ENCODE measurements around the gene FOLR1.
"Not testable (repeated sequence)": the region's sequence is repeated elsewhere in the genome, so short reads cannot be mapped to it uniquely, and the experiment has no call there.

FOLR1 gene

DNA sequence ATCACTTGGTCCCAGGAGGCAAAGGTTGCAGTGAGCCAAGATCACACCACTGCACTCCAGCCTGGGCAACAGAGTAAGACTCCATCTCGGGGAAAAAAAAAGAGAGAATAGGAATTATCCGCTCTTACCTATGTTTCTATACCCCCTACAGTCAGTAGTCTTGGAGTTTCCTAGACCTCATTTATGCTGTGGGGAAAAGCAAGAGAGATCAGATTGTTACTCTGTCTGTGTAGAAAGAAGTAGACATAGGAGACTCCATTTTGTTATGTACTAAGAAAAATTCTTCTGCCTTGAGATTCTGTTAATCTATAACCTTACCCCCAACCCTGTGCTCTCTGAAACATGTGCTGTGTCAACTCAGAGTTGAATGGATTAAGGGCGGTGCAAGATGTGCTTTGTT is 27.8 kb upstream of the FOLR1 start:
- H3K9me3 ChIP-seq (ENCODE audit: control insufficient read depth, insufficient read depth, low read length); H3K4me1 ChIP-seq (ENCODE audit: control insufficient read depth, insufficient read depth, low read length); H3K27me3 ChIP-seq (ENCODE audit: control insufficient read depth, insufficient read depth, low read length); H3K36me3 ChIP-seq (ENCODE audit: control insufficient read depth, insufficient read depth, low read length); H3K4me3 ChIP-seq (ENCODE audit: low read length); DNase-seq (ENCODE audit: low read depth, low spot score); H3K27ac ChIP-seq (ENCODE audit: low read length): not testable (repeated sequence)
- WGBS (ENCODE audit: insufficient coverage, insufficient read length) = no CpG with 5 or more reads among the region's 3 CpGs

DNA sequence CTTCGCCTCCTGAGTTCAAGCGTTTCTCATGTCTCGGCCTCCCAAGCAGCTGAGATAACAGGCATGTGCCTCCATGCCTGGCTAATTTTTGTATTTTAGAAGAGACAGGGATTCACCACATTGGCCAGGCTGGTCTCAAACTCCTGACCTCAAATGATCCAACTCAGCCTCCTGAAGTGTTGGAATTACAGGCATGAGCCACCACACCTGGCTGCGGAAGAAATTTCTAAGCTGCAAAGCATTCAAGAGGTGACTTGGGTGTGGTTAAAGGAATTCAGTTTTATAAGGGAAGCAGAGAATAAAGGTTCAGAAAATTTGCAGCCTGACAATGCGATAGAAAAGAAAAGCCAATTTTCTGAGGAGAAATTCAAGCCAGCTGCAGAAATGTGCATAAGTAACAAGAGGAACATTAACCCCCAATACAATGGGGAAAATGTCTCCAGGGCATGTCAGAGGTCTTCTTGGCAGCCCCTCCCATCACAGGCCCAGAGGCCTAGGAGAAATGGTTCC is 22.8 kb upstream of the FOLR1 start:
- H3K4me3 ChIP-seq (ENCODE audit: low read length); H3K36me3 ChIP-seq (ENCODE audit: control insufficient read depth, insufficient read depth, low read length); H3K9me3 ChIP-seq (ENCODE audit: control insufficient read depth, insufficient read depth, low read length); H3K4me1 ChIP-seq (ENCODE audit: control insufficient read depth, insufficient read depth, low read length); H3K27ac ChIP-seq (ENCODE audit: low read length); DNase-seq (ENCODE audit: low read depth, low spot score); H3K27me3 ChIP-seq (ENCODE audit: control insufficient read depth, insufficient read depth, low read length): not testable (repeated sequence)
- WGBS (ENCODE audit: insufficient coverage, insufficient read length) = no CpG with 5 or more reads among the region's 5 CpGs

DNA sequence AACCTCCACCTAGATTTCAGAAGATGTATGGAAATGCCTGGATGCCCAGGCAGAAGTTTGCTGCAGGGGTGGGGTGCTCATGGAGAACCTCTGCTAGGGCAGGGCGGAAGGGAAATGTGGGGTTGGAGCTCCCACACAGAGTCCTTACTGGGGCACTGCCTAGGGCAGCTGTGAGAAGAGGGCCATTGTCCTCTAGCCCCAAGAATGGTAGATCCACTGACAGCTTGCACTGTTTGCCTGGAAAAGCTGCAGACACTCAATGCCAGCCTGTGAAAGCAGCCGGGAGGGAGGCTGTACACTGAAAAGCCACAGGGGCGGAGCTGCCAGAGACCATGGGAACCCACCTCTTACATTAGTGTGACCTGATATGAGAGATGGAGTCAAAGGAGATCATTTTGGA is 22.2 kb upstream of the FOLR1 start:
- DNase-seq (ENCODE audit: low read depth, low spot score) = not testable (repeated sequence)
- WGBS (ENCODE audit: insufficient coverage, insufficient read length) = no CpG with 5 or more reads among the region's 3 CpGs

DNA sequence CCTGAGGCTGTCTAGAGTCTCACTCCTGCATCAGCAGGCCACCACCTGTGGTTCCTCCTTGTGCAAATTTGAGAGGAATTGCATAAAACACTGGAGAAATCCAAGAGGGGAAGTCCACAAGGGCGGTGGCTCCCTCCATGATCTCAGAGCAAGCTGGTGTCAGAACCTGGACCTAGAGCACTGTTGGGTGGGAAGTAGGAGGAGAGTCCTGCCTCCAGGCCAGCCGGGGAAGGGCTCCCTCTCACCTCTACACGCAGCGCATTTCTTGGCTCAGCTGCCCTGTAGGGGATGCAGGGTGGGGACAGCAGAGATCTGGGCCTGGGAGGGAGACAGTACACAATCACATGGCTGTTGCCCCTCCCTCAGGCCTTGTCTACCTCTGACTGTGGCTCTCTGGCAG is 19.9 kb upstream of the FOLR1 start:
- H3K4me3 ChIP-seq (ENCODE audit: low read length); H3K36me3 ChIP-seq (ENCODE audit: control insufficient read depth, insufficient read depth, low read length); H3K4me1 ChIP-seq (ENCODE audit: control insufficient read depth, insufficient read depth, low read length); H3K9me3 ChIP-seq (ENCODE audit: control insufficient read depth, insufficient read depth, low read length); H3K27ac ChIP-seq (ENCODE audit: low read length); H3K27me3 ChIP-seq (ENCODE audit: control insufficient read depth, insufficient read depth, low read length); DNase-seq (ENCODE audit: low read depth, low spot score): not testable (repeated sequence)
- no CpG with 5 or more reads among the region's 4 CpGs for WGBS (ENCODE audit: insufficient coverage, insufficient read length)

More for the DNA sequence above, 22.2 kb upstream of the FOLR1 start:
- H3K9me3 ChIP-seq (ENCODE audit: control insufficient read depth, insufficient read depth, low read length); H3K4me1 ChIP-seq (ENCODE audit: control insufficient read depth, insufficient read depth, low read length); H3K27me3 ChIP-seq (ENCODE audit: control insufficient read depth, insufficient read depth, low read length); H3K27ac ChIP-seq (ENCODE audit: low read length); H3K4me3 ChIP-seq (ENCODE audit: low read length); H3K36me3 ChIP-seq (ENCODE audit: control insufficient read depth, insufficient read depth, low read length): not testable (repeated sequence)

DNA sequence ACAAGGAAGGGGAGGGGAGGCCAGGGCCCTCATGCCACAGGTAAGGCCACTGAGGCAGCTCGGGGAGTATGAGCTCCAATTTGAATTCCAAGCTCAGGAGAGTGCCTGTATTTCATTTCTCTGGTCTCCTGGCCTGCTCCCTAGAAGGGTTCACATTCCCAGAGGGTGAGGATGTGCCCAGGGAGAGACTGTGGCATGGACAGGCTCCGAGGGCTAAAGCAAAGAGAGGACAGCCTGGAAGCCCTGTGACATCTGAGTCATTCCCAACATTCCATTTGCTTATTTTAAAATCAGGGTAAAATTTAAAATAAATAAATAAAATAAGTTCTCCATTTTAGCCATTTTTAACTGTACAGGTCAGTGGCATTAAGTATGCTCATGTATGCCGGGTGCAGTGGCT is 18.6 kb upstream of the FOLR1 start:
- H3K27ac ChIP-seq (ENCODE audit: low read length) = no peak overlapping the region
- no peak overlapping the region for H3K4me3 ChIP-seq (ENCODE audit: low read length)
- no peaks in the 10 kb centered on the region for H3K4me1 ChIP-seq (ENCODE audit: control insufficient read depth, insufficient read depth, low read length)
- no peaks in the 10 kb centered on the region for H3K27me3 ChIP-seq (ENCODE audit: control insufficient read depth, insufficient read depth, low read length)
- DNase-seq (ENCODE audit: low read depth, low spot score) = no peak
- H3K9me3 ChIP-seq (ENCODE audit: control insufficient read depth, insufficient read depth, low read length) = no peaks in the 10 kb centered on the region
- no CpG with 5 or more reads among the region's 3 CpGs for WGBS (ENCODE audit: insufficient coverage, insufficient read length)
- H3K36me3 ChIP-seq (ENCODE audit: control insufficient read depth, insufficient read depth, low read length) = no peaks in the 10 kb centered on the region

DNA sequence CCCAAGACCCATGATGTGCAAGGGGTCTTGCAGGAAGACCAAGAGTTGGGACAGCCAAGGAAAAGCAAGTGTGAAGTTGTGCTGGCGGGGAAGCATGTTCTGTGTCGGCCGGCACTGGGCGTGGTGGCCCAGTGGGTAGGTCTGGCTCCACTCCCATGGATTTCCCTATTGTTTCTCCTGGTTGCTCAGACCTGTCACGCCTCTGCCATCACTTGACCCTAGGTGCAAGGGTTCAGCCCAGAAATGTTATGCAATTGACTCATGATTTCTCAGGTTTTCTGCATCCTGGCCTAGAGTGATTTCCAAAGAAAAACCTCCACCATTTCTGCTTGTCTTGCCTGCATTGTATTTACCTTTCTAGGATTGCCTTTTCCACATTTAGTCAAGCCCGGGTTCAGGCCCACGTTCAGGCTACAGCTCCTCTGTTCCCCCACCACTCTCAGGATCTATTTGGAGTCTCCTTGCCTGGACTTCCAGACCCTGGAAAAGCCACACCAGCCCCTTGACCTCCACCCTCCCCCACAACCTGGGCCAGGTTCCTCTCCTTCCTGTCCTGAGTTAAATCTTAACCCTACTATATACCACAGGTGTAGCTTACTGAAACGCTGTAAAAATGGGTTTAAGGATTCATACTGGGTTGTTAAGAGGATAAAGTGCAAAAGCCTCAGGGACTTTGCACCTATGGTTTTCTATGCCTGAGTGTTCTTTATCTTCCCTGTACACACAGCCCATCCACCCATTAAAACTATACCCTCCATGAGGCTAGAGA is 17.5 kb upstream of the FOLR1 start:
- no peaks in the 10 kb centered on the region for H3K27me3 ChIP-seq (ENCODE audit: control insufficient read depth, insufficient read depth, low read length)
- no peaks in the 10 kb centered on the region for H3K4me1 ChIP-seq (ENCODE audit: control insufficient read depth, insufficient read depth, low read length)
- H3K4me3 ChIP-seq (ENCODE audit: low read length) = no peak overlapping the region
- H3K27ac ChIP-seq (ENCODE audit: low read length) = no peak overlapping the region
- H3K9me3 ChIP-seq (ENCODE audit: control insufficient read depth, insufficient read depth, low read length) = no peaks in the 10 kb centered on the region
- WGBS (ENCODE audit: insufficient coverage, insufficient read length) = no CpG with 5 or more reads among the region's 8 CpGs
- no peak for DNase-seq (ENCODE audit: low read depth, low spot score)
- no peaks in the 10 kb centered on the region for H3K36me3 ChIP-seq (ENCODE audit: control insufficient read depth, insufficient read depth, low read length)

DNA sequence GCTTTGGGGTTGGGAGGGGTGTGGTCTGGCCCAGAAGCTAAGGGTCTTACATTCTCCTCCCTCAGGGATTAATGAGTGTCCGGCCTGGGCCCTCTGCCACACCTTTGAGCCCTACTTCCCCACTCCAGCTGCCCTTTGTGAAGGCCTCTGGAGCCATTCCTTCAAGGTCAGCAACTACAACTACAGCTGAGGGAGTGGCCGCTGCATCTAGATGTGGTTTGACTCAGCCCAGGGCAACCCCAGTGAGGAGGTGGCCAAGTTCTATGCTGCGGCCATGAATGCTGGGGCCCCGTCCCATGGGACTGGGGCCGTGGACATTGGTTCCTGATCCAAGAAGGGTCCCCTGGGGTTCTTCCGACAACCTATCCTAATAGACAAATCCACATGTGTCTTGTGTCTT is 14.3 kb upstream of the FOLR1 start:
- WGBS (ENCODE audit: insufficient coverage, insufficient read length) = no CpG with 5 or more reads among the region's 6 CpGs
- no peaks in the 10 kb centered on the region for H3K4me1 ChIP-seq (ENCODE audit: control insufficient read depth, insufficient read depth, low read length)
- no peaks in the 10 kb centered on the region for H3K9me3 ChIP-seq (ENCODE audit: control insufficient read depth, insufficient read depth, low read length)
- H3K4me3 ChIP-seq (ENCODE audit: low read length) = no peak overlapping the region
- no peak overlapping the region for H3K27ac ChIP-seq (ENCODE audit: low read length)
- H3K27me3 ChIP-seq (ENCODE audit: control insufficient read depth, insufficient read depth, low read length) = no peaks in the 10 kb centered on the region
- no peak for DNase-seq (ENCODE audit: low read depth, low spot score)
- no peaks in the 10 kb centered on the region for H3K36me3 ChIP-seq (ENCODE audit: control insufficient read depth, insufficient read depth, low read length)

DNA sequence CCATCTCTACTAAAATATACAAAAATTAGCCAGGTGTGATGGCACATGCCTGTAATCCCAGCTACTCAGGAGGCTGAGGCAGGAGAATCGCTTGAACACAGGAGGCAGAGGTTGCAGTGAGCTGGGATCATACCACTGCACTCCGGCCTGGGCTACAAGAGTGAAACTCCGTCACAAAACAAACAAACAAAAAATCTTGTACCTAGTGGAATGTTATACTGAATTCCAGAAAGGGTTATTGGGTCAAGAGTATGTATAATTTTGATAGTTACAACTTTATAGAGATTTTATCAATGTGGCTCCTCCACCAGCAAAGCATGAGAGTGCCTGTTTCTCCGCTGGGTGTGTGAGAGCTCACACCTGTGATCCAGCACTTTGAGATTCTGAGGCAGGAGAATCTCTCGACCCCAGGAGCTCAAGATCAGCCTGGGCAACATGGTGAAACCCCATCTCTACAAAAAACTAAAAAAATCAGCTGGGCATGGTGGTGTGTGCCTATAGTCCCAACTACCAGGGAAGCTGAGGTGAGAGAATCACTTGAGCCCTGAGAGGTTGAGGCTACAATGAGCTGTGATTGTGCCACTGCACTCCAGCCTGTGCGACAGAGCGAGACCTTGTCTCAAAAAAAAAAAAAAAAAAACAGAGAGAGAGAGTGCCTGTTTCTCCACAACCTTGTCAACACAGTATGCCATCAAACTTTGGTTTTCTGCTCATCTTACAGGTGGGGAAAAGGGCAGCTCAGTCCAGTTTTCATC is 12.7 kb upstream of the FOLR1 start:
- H3K9me3 ChIP-seq (ENCODE audit: control insufficient read depth, insufficient read depth, low read length) = no peaks in the 10 kb centered on the region
- H3K27me3 ChIP-seq (ENCODE audit: control insufficient read depth, insufficient read depth, low read length) = no peaks in the 10 kb centered on the region
- WGBS (ENCODE audit: insufficient coverage, insufficient read length) = no CpG with 5 or more reads among the region's 7 CpGs
- no peak overlapping the region for H3K4me3 ChIP-seq (ENCODE audit: low read length)
- no peaks in the 10 kb centered on the region for H3K4me1 ChIP-seq (ENCODE audit: control insufficient read depth, insufficient read depth, low read length)
- no peak for DNase-seq (ENCODE audit: low read depth, low spot score)
- H3K27ac ChIP-seq (ENCODE audit: low read length) = no peak overlapping the region
- no peaks in the 10 kb centered on the region for H3K36me3 ChIP-seq (ENCODE audit: control insufficient read depth, insufficient read depth, low read length)

DNA sequence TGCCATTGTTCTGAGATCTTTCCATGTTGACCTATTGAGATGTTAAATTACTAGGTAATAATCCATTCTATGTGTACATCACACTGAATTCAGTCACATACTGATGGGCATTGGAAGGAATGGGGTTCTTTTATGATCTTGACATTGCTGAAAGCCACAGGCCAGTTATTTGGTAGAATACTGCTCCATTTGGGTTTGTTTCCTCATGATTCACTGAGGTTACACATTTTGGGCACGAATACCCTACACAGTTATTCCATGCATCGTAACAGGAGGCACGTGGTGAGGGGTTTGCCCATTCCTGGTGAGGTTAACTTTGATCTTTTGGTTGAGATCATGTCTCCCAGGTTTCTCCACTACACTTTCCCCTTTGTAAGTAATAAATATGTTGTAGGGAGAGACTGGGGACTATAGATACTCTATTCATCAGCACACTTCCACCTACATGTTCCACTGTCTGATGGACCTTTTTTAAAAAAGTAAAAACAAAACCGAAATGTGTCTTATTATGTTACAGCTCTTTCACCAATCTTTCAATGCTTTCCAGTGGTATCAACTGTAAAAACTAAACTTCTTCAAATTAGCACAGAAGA is 12.0 kb upstream of the FOLR1 start:
- WGBS (ENCODE audit: insufficient coverage, insufficient read length) = no CpG with 5 or more reads among the region's 4 CpGs
- no peaks in the 10 kb centered on the region for H3K27me3 ChIP-seq (ENCODE audit: control insufficient read depth, insufficient read depth, low read length)
- H3K4me1 ChIP-seq (ENCODE audit: control insufficient read depth, insufficient read depth, low read length) = no peaks in the 10 kb centered on the region
- H3K9me3 ChIP-seq (ENCODE audit: control insufficient read depth, insufficient read depth, low read length) = no peaks in the 10 kb centered on the region
- no peak for DNase-seq (ENCODE audit: low read depth, low spot score)
- no peak overlapping the region for H3K27ac ChIP-seq (ENCODE audit: low read length)
- H3K4me3 ChIP-seq (ENCODE audit: low read length) = no peak overlapping the region
- no peaks in the 10 kb centered on the region for H3K36me3 ChIP-seq (ENCODE audit: control insufficient read depth, insufficient read depth, low read length)

DNA sequence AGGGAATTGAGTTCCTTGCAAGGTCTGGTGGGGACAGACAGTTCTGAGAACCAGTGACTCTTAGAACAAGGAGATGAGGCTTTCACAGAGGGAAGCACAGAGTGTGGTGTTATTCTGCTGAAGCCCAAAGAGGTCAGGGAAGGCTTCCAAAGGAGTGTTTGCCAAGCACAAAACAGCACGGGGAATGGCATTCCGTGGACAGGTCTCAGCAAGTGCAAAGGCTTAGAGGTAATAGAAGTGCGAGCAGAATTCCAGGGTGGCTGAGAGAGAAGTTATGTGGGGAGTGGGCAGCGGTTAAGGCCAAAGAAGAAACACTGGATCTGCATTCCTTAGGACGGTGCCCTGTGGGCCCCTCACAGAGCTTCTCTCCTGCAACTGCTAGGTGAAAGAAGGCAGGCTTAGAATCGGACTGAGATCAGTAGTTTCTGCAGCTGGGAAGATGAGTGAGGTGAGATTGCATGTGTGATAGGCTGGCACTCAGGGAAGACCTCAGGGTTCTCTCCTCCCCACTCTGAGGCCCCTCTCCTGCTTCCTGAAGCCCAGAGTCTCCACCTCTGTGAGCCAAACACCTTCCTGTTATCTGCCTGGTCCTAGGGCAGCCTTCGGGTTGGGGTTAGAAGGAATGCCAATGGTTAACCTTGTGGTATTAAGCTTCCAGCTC is 10.9 kb upstream of the FOLR1 start:
- WGBS (ENCODE audit: insufficient coverage, insufficient read length) = no CpG with 5 or more reads among the region's 7 CpGs
- not testable (repeated sequence) for H3K9me3 ChIP-seq (ENCODE audit: control insufficient read depth, insufficient read depth, low read length); H3K27ac ChIP-seq (ENCODE audit: low read length); H3K4me1 ChIP-seq (ENCODE audit: control insufficient read depth, insufficient read depth, low read length); H3K4me3 ChIP-seq (ENCODE audit: low read length); H3K36me3 ChIP-seq (ENCODE audit: control insufficient read depth, insufficient read depth, low read length); DNase-seq (ENCODE audit: low read depth, low spot score); H3K27me3 ChIP-seq (ENCODE audit: control insufficient read depth, insufficient read depth, low read length)
